Calu3 (cell line): ENCODE measurements around the gene OS9. TPM values are rescaled to one million over a fixed set of nuclear protein-coding genes. Genes with fewer than 3 reads are reported as not detected.
A peak's percentile ranks its signal among the peaks of the same experiment; 100 is the strongest.

Experiments used
- BruUV-seq: library from RNA; stranded (reverse); fragments of 400-500 nt; replicated peaks from 2 replicates; lab custom pipeline; 2021; lab: Mats Ljungman, UMichigan
- CTCF ChIA-PET: fragments of 300-600 bp; sonication (Branson Sonifier 250); formaldehyde crosslinking; loops from one replicate; lab custom pipeline; 2022; ENCODE audit warnings: antibody characterized with exemption; lab: Charles Lee
- DNase-seq: peaks from one replicate; pipeline ENCODE4 v3.0.0; 2022
- H3K27ac Mint-ChIP-seq: one replicate; pipeline ENCODE4 v1.8.0; 2022; ENCODE audit warnings: mixed read lengths; ENCODE audit not compliant: unreplicated experiment
- H3K27me3 Mint-ChIP-seq: one replicate; pipeline ENCODE4 v1.8.0; 2022; ENCODE audit warnings: mixed read lengths; ENCODE audit not compliant: unreplicated experiment
- H3K36me3 Mint-ChIP-seq: one replicate; pipeline ENCODE4 v1.8.0; 2022; ENCODE audit warnings: mild to moderate bottlenecking, moderate library complexity, mixed read lengths; ENCODE audit not compliant: insufficient read depth, unreplicated experiment
- H3K4me1 Mint-ChIP-seq: one replicate; pipeline ENCODE4 v1.8.0; 2022; ENCODE audit warnings: mild to moderate bottlenecking, low read depth, mixed read lengths; ENCODE audit not compliant: unreplicated experiment
- H3K4me3 Mint-ChIP-seq: one replicate; pipeline ENCODE4 v1.8.0; 2022; ENCODE audit warnings: mild to moderate bottlenecking, low read depth, moderate library complexity, mixed read lengths; ENCODE audit not compliant: unreplicated experiment
- H3K9me3 Mint-ChIP-seq: one replicate; pipeline ENCODE4 v1.8.0; 2022; ENCODE audit warnings: low read depth, mixed read lengths; ENCODE audit not compliant: unreplicated experiment
- CTCF ChIP-seq: fragments of 200-600 bp; IDR thresholded peaks from one replicate; pipeline ENCODE4 v1.8.0; 2022; ENCODE audit warnings: antibody characterized with exemption; ENCODE audit not compliant: unreplicated experiment
- intact Hi-C: fragments of 100-400 bp; cut with micrococcal nuclease; formaldehyde crosslinking; loops from one replicate; pipeline ENCODE4 v1.10.0; 2022; ENCODE audit not compliant: unreplicated experiment
- microRNA-seq: library from miRNA; unstranded; fragments of <30 nt; microRNA quantifications from one replicate; pipeline ENCODE4 v1.2.0, GENCODE V29; 2022
- total RNA-seq: library from RNA; stranded (reverse); gene quantifications from 2 replicates; pipeline ENCODE4 v1.2.3, GENCODE V29; 2022

The OS9 gene
- total RNA-seq, 1 experiment from 2014 or later, result 221 TPM

GRCh38 chr12:57769594-57769993 is 75.7 kb downstream of the OS9 start:
- peaks cover 28% of the 10 kb centered on the region for H3K4me1 Mint-ChIP-seq
- peaks cover 55% of the 10 kb centered on the region for H3K36me3 Mint-ChIP-seq
- DNase-seq, result no peak
- TF ChIP-seq CTCF, result no peak
- intact Hi-C loops, result no loop called here
- peaks cover 26% of the 10 kb centered on the region for H3K27me3 Mint-ChIP-seq
- BruUV-seq, result no TSS peak
- peak overlapping the region; percentile 2 for H3K4me3 Mint-ChIP-seq
- H3K9me3 Mint-ChIP-seq, result no peaks in the 10 kb centered on the region
- H3K27ac Mint-ChIP-seq, result no peak overlapping the region
- CTCF ChIA-PET, result no interaction called here

GRCh38 chr12:57770734-57771133 is 76.8 kb downstream of the OS9 start:
- intact Hi-C loops, result no loop called here
- Mint-ChIP-seq H3K27ac (no peak overlapping the region), H3K4me1 (peaks cover 17% of the 10 kb centered on the region), H3K4me3 (peak overlapping the region; percentile 84), H3K36me3 (peaks cover 52% of the 10 kb centered on the region), H3K27me3 (peaks cover 15% of the 10 kb centered on the region), H3K9me3 (no peaks in the 10 kb centered on the region)
- CTCF ChIA-PET, result interaction anchor here (0.6 kb wide), 2 partner anchors 26 to 32 kb away, joined by 3 to 4 read pairs; partner anchors contain the start of gene TSPAN31
- BruUV-seq, result no TSS peak
- no peak for DNase-seq
- TF ChIP-seq CTCF, result no peak

Small RNA genes lying within 50 kb of the gene (microRNA-seq; reads per million reads assigned to microRNA genes)
- 1.1 reads per million for gene MIR6759

Other genes starting within 250 kb of the OS9 start
- 0.38 and 0.64 TPM in 2 replicates for gene INHBE, start 238.8 kb upstream of the OS9 start, total RNA-seq
- gene GLI1, start 234.3 kb upstream of the OS9 start, total RNA-seq, result 0.54 and 0.61 TPM in 2 replicates
- gene ARHGAP9, start 214.3 kb upstream of the OS9 start, total RNA-seq, result 0.39 TPM in 1 of 2 replicates, not detected in the other
- 358 and 369 TPM in 2 replicates for gene MARS1, start 206.1 kb upstream of the OS9 start, total RNA-seq
- 70.2 and 80.5 TPM in 2 replicates for gene DDIT3, start 173.6 kb upstream of the OS9 start, total RNA-seq
- gene MBD6, start 171.3 kb upstream of the OS9 start, total RNA-seq, result 119 and 127 TPM in 2 replicates
- gene DCTN2, start 146.9 kb upstream of the OS9 start, total RNA-seq, result 121 and 131 TPM in 2 replicates
- gene KIF5A, start 144.1 kb upstream of the OS9 start, total RNA-seq, result 0.10 TPM in 1 of 2 replicates, not detected in the other
- gene PIP4K2C, start 102.9 kb upstream of the OS9 start, total RNA-seq, result 66.3 and 80.3 TPM in 2 replicates
- 23.1 and 25.9 TPM in 2 replicates for gene DTX3, start 89.3 kb upstream of the OS9 start, total RNA-seq
- gene ARHGEF25, start 82.7 kb upstream of the OS9 start, total RNA-seq, result 2.2 and 4.7 TPM in 2 replicates
- gene B4GALNT1, start 60.9 kb upstream of the OS9 start, total RNA-seq, result 8.1 and 11.1 TPM in 2 replicates
- 0.57 and 0.59 TPM in 2 replicates for gene AGAP2, start 44.6 kb downstream of the OS9 start, total RNA-seq
- gene TSPAN31, start 50.9 kb downstream of the OS9 start, total RNA-seq, result 40.2 and 46.7 TPM in 2 replicates
- gene CDK4, start 58.2 kb downstream of the OS9 start, total RNA-seq, result 188 and 199 TPM in 2 replicates
- gene MARCHF9, start 61.0 kb downstream of the OS9 start, total RNA-seq, result 39.0 and 42.4 TPM in 2 replicates
- 1.8 TPM in 2 replicates for gene CYP27B1, start 72.9 kb downstream of the OS9 start, total RNA-seq
- gene METTL1, start 78.0 kb downstream of the OS9 start, total RNA-seq, result 50.5 and 51.8 TPM in 2 replicates
- gene EEF1AKMT3, start 78.5 kb downstream of the OS9 start, total RNA-seq, result 8.4 TPM in 2 replicates
- 47.1 and 49.0 TPM in 2 replicates for gene TSFM, start 88.7 kb downstream of the OS9 start, total RNA-seq
- 6.4 and 7.9 TPM in 2 replicates for gene AVIL, start 124.6 kb downstream of the OS9 start, total RNA-seq
- 117 and 119 TPM in 2 replicates for gene CTDSP2, start 152.6 kb downstream of the OS9 start, total RNA-seq
- 10.7 and 12.8 TPM in 2 replicates for gene ATP23, start 247.4 kb downstream of the OS9 start, total RNA-seq